GM19023 (cell line): ENCODE measurements around the gene SLC30A4.

Experiments
- ATAC-seq: cut with Tn5 transposase; IDR thresholded peaks from one replicate; pipeline ENCODE4 v1.9.1; 2021; ENCODE audit warnings: mild to moderate bottlenecking, moderate library complexity; ENCODE audit not compliant: unreplicated experiment

SLC30A4 gene

GRCh38 chr15:45454814-45455213 lies 67.7 kb downstream of the SLC30A4 start:
- no peak for ATAC-seq

- ATAC-seq: no peak
Measured at GRCh38 chr15:45451265-45451664, 71.3 kb downstream of the SLC30A4 start.

- ATAC-seq: no peak
Measured at GRCh38 chr15:45449916-45450867, 72.4 kb downstream of the SLC30A4 start.

- ATAC-seq: no peak
Measured at GRCh38 chr15:45449395-45449794, 73.2 kb downstream of the SLC30A4 start.

GRCh38 chr15:45448066-45448915 lies 74.3 kb downstream of the SLC30A4 start:
- ATAC-seq: no peak

- no peak for ATAC-seq
Measured at GRCh38 chr15:45443645-45444044, 78.9 kb downstream of the SLC30A4 start.

- no peak for ATAC-seq
Measured at GRCh38 chr15:45442507-45443135, 79.9 kb downstream of the SLC30A4 start.

GRCh38 chr15:45441686-45442085 lies 80.9 kb downstream of the SLC30A4 start:
- ATAC-seq: no peak

- no peak for ATAC-seq
Measured at GRCh38 chr15:45441036-45441435, 81.5 kb downstream of the SLC30A4 start.

- no peak for ATAC-seq
Measured at GRCh38 chr15:45439521-45440260, 82.9 kb downstream of the SLC30A4 start.

- ATAC-seq: no peak
Measured at GRCh38 chr15:45435124-45435903, 87.2 kb downstream of the SLC30A4 start.

GRCh38 chr15:45434078-45434567 lies 88.4 kb downstream of the SLC30A4 start:
- no peak for ATAC-seq

- ATAC-seq: no peak
Measured at GRCh38 chr15:45431511-45431910, 91.0 kb downstream of the SLC30A4 start.

- ATAC-seq: peak; percentile 71
Measured at GRCh38 chr15:45429941-45430792, 92.4 kb downstream of the SLC30A4 start.
